ENCODE measurements around the gene EDRF1. TPM values are rescaled to one million over a fixed set of nuclear protein-coding genes. Genes with fewer than 3 reads are reported as not detected.

The EDRF1 gene
- total and polyA plus RNA-seq, 12 donors: 8.1 to 35.9 (median 18.6) TPM

- Histone ChIP-seq H3K4me1 (replicated peaks in 1 of 2) (no peaks in the 10 kb centered on the region), H3K27ac (no peak overlapping the region), H3K9me3 (replicated peaks in 1 of 3) (no peaks in the 10 kb centered on the region), H3K4me3 (no peak overlapping the region), H3K36me3 (replicated peaks in 1 of 2) (no peaks in the 10 kb centered on the region), H3K27me3 (no peaks in the 10 kb centered on the region)
- intact Hi-C loops (cut with DNase I): no loop called here
- no peak for TF ChIP-seq POLR2A (IDR thresholded peaks at IDR 0.05)
- WGBS, 4 donors: 76 to 86% (median 80%) methylated on average over 8 of the region's 8 CpGs
- DNase-seq: no peak
Observed at GRCh38 chr10:125689955-125690569, 29.4 kb upstream of the EDRF1 start.

GRCh38 chr10:125691160-125691981 is 28.1 kb upstream of the EDRF1 start:
- no peaks in the 10 kb centered on the region for H3K4me1 ChIP-seq (replicated peaks in 1 of 2)
- no peak for DNase-seq
- H3K9me3 ChIP-seq (replicated peaks in 1 of 3): no peaks in the 10 kb centered on the region
- TF ChIP-seq POLR2A (IDR thresholded peaks at IDR 0.05): no peak
- TF ChIP-seq, protein P1, sequence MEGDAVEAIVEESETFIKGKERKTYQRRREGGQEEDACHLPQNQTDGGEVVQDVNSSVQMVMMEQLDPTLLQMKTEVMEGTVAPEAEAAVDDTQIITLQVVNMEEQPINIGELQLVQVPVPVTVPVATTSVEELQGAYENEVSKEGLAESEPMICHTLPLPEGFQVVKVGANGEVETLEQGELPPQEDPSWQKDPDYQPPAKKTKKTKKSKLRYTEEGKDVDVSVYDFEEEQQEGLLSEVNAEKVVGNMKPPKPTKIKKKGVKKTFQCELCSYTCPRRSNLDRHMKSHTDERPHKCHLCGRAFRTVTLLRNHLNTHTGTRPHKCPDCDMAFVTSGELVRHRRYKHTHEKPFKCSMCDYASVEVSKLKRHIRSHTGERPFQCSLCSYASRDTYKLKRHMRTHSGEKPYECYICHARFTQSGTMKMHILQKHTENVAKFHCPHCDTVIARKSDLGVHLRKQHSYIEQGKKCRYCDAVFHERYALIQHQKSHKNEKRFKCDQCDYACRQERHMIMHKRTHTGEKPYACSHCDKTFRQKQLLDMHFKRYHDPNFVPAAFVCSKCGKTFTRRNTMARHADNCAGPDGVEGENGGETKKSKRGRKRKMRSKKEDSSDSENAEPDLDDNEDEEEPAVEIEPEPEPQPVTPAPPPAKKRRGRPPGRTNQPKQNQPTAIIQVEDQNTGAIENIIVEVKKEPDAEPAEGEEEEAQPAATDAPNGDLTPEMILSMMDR (IDR thresholded peaks at IDR 0.05): no peak
- H3K4me3 ChIP-seq: no peak overlapping the region
- H3K36me3 ChIP-seq (replicated peaks in 1 of 2): no peaks in the 10 kb centered on the region
- WGBS, 4 donors: 86 to 91% (median 88%) methylated on average over 19 of the region's 19 CpGs
- intact Hi-C loops (cut with DNase I): no loop called here
- H3K27me3 ChIP-seq: no peaks in the 10 kb centered on the region
- no peak overlapping the region for H3K27ac ChIP-seq

GRCh38 chr10:125692196-125692595 is 27.3 kb upstream of the EDRF1 start:
- DNase-seq: no peak
- Histone ChIP-seq H3K36me3 (replicated peaks in 1 of 2) (no peaks in the 10 kb centered on the region), H3K27ac (no peak overlapping the region), H3K9me3 (replicated peaks in 1 of 3) (no peaks in the 10 kb centered on the region), H3K27me3 (no peaks in the 10 kb centered on the region), H3K4me3 (no peak overlapping the region), H3K4me1 (replicated peaks in 1 of 2) (no peaks in the 10 kb centered on the region)
- TF ChIP-seq, protein P1 (IDR thresholded peaks at IDR 0.05): no peak
- no peak for TF ChIP-seq POLR2A (IDR thresholded peaks at IDR 0.05)
- intact Hi-C loops (cut with DNase I): no loop called here
- WGBS, 4 donors: 51 to 66% (median 64%) methylated on average over 3 of the region's 3 CpGs

GRCh38 chr10:125692601-125693523 is 26.6 kb upstream of the EDRF1 start:
- H3K36me3 ChIP-seq (replicated peaks in 1 of 2): no peaks in the 10 kb centered on the region
- H3K27ac ChIP-seq: no peak overlapping the region
- H3K27me3 ChIP-seq: no peaks in the 10 kb centered on the region
- DNase-seq: no peak
- TF ChIP-seq, protein P1 (IDR thresholded peaks at IDR 0.05): no peak
- no peak for TF ChIP-seq POLR2A (IDR thresholded peaks at IDR 0.05)
- 79 to 84% (median 82%) methylated on average over 12 of the region's 12 CpGs for WGBS, 4 donors
- H3K9me3 ChIP-seq (replicated peaks in 1 of 3): no peaks in the 10 kb centered on the region
- no peaks in the 10 kb centered on the region for H3K4me1 ChIP-seq (replicated peaks in 1 of 2)
- intact Hi-C loops (cut with DNase I): no loop called here
- no peak overlapping the region for H3K4me3 ChIP-seq
